HCT116 (cell line): ENCODE results near the gene ZNF202. TPM values are rescaled to one million over a fixed set of nuclear protein-coding genes. Genes with fewer than 3 reads are reported as not detected.
A peak's percentile ranks its signal among the peaks of the same experiment; 100 is the strongest.

Experiments used
- ATAC-seq: fragments of 200-7000 bp; cut with Tn5 transposase; 2 replicates; pipeline ENCODE4 v1.9.1; 2020; ENCODE audit warnings: mild to moderate bottlenecking, moderate library complexity
- BruUV-seq: library from RNA; stranded (reverse); fragments of 400-500 nt; replicated peaks from 2 replicates; lab custom pipeline; 2021; lab: Mats Ljungman, UMichigan
- CTCF ChIA-PET: fragments of 300-600 bp; sonication (Branson Sonifier 250); formaldehyde crosslinking; loops from one replicate; lab custom pipeline; 2021; ENCODE audit warnings: antibody characterized with exemption; lab: Charles Lee
- POLR2A ChIA-PET: fragments of 300-600, 350-600 bp; sonication (Branson Sonifier 250); formaldehyde crosslinking; loops from one replicate; lab custom pipeline; 2021; ENCODE audit warnings: antibody characterized with exemption; lab: Charles Lee
- RAD21 ChIA-PET, 2 experiments: fragments of 300-600 bp; sonication (Branson Sonifier 250); formaldehyde crosslinking; loops; one replicate each; lab custom pipeline; 2023; ENCODE audit warnings: low total read pairs in 2 of 2; ENCODE audit not compliant: uncharacterized antibody in 2 of 2, unreplicated experiment in 2 of 2, low non-redundant PET in 1 of 2; lab: Charles Lee
- DNase-seq: peaks from one replicate; pipeline ENCODE4 v3.0.0-alpha.2; 2010; ENCODE audit warnings: low read depth, low spot score
- H2AFZ ChIP-seq: fragments of 200-600 bp; shearing (Covaris generic), sonication (generic); 2 replicates; pipeline ENCODE4 v1.6.1; 2017; ENCODE audit warnings: low read depth, mixed run types, mixed read lengths, antibody characterized with exemption, low read length; ENCODE audit not compliant: poor library complexity, severe bottlenecking
- H3K27ac ChIP-seq: 2 replicates; pipeline ENCODE4 v1.5.1; 2012; ENCODE audit warnings: low read depth, low read length
- H3K27me3 ChIP-seq: fragments of 200-600 bp; sonication (generic); 2 replicates; pipeline ENCODE4 v1.6.1; 2016; ENCODE audit warnings: mixed run types, low read length, mixed read lengths; ENCODE audit not compliant: insufficient read depth
- H3K36me3 ChIP-seq, 2 experiments: fragments of 200-500 bp in 1 of 2; fragments of 200-600 bp in 1 of 2; sonication (Bioruptor generic) in 1 of 2; sonication (generic) in 1 of 2; 2 replicates each; pipeline versions ENCODE4 v1.5.1 to v1.6.1; 2014 to 2016; ENCODE audit warnings: low read length in 2 of 2, inconsistent platforms in 1 of 2, mixed read lengths in 1 of 2, mixed run types in 1 of 2; ENCODE audit not compliant: insufficient read depth in 2 of 2, control insufficient read depth in 1 of 2
- H3K4me1 ChIP-seq, 2 experiments: fragments of 200-600 bp in 1 of 2; sonication (generic) in 1 of 2; 2 replicates each; pipeline versions ENCODE4 v1.5.1 to v1.6.1; 2012 to 2017; ENCODE audit warnings: low read length in 2 of 2, inconsistent platforms in 1 of 2, mild to moderate bottlenecking in 1 of 2, mixed read lengths in 1 of 2, mixed run types in 1 of 2, moderate library complexity in 1 of 2; ENCODE audit not compliant: insufficient read depth in 2 of 2, control insufficient read depth in 1 of 2
- H3K4me2 ChIP-seq: fragments of 200-600 bp; sonication (generic); 2 replicates; pipeline ENCODE4 v1.6.1; 2017; ENCODE audit warnings: mixed run types, low read length, mixed read lengths
- H3K4me3 ChIP-seq, 2 experiments: fragments of 200-600 bp in 1 of 2; sonication (generic) in 1 of 2; replicated peaks in 1 of 2; 2 replicates each; pipeline ENCODE4 v1.5.1; 2011 to 2016; ENCODE audit warnings: low read length in 2 of 2, control low read depth in 1 of 2, low read depth in 1 of 2, mild to moderate bottlenecking in 1 of 2, mixed read lengths in 1 of 2, mixed run types in 1 of 2
- H3K79me2 ChIP-seq: fragments of 200-600 bp; sonication (generic); 2 replicates; pipeline ENCODE4 v1.6.1; 2017; ENCODE audit warnings: mild to moderate bottlenecking, mixed run types, low read length, moderate library complexity, mixed read lengths; ENCODE audit not compliant: insufficient read depth
- H3K9ac ChIP-seq: fragments of 200-600 bp; sonication (generic); 2 replicates; pipeline ENCODE4 v1.6.1; 2016; ENCODE audit warnings: low read length, mixed read lengths
- H3K9me2 ChIP-seq: fragments of 200-600 bp; sonication (generic), shearing (Covaris generic); 2 replicates; pipeline ENCODE4 v1.6.1; 2017; ENCODE audit warnings: mixed run types, mild to moderate bottlenecking, moderate library complexity; ENCODE audit not compliant: insufficient read depth
- H3K9me3 ChIP-seq, 2 experiments: fragments of 200-500 bp in 1 of 2; fragments of 200-600 bp in 1 of 2; sonication (Bioruptor generic) in 1 of 2; sonication (generic) in 1 of 2; 2 replicates each; pipeline ENCODE4 v1.6.1; 2014 to 2017; ENCODE audit warnings: low read length in 2 of 2, mixed read lengths in 2 of 2, inconsistent platforms in 1 of 2, low read depth in 1 of 2, mild to moderate bottlenecking in 1 of 2, mixed run types in 1 of 2, moderate library complexity in 1 of 2; ENCODE audit not compliant: control insufficient read depth in 1 of 2, insufficient read depth in 1 of 2
- H4K20me1 ChIP-seq: fragments of 200-600 bp; sonication (generic), shearing (Covaris generic); 2 replicates; pipeline ENCODE4 v1.6.1; 2017; ENCODE audit warnings: mixed run types, mild to moderate bottlenecking, moderate library complexity; ENCODE audit not compliant: insufficient read depth
- ELF1 ChIP-seq: IDR thresholded peaks from 2 replicates; pipeline ENCODE4 v1.6.1; 2012; ENCODE audit warnings: low read depth, borderline replicate concordance
- EZH2 ChIP-seq: fragments of 200-600 bp; sonication (generic); IDR thresholded peaks from 2 replicates; pipeline ENCODE4 v1.6.1; 2017; ENCODE audit warnings: antibody characterized with exemption, mixed run types
- POLR2A ChIP-seq: IDR thresholded peaks from 2 replicates; pipeline ENCODE4 v1.7.0; 2011; ENCODE audit warnings: borderline replicate concordance; ENCODE audit not compliant: insufficient read depth, insufficient read length; ENCODE audit errors: extremely low read depth
- POLR2AphosphoS5 ChIP-seq: IDR thresholded peaks from 2 replicates; pipeline ENCODE4 v1.6.1; 2011; ENCODE audit warnings: mild to moderate bottlenecking, low read depth, low read length, moderate library complexity
- RAD21 ChIP-seq: IDR thresholded peaks from 2 replicates; pipeline ENCODE4 v1.6.1; 2012; ENCODE audit warnings: low read depth, mild to moderate bottlenecking
- SP1 ChIP-seq: IDR thresholded peaks from 2 replicates; pipeline ENCODE4 v1.6.1; 2012; ENCODE audit warnings: low read depth
- YY1 ChIP-seq: IDR thresholded peaks from 2 replicates; pipeline ENCODE4 v1.6.1; 2011; ENCODE audit warnings: low read length, low read depth, moderate library complexity, mild to moderate bottlenecking; ENCODE audit not compliant: insufficient replicate concordance; ENCODE audit errors: extremely low read depth
- ZNF274 ChIP-seq: fragments of 200-500 bp; sonication (Bioruptor generic); IDR thresholded peaks from 2 replicates; pipeline ENCODE4 v1.6.1; 2014; ENCODE audit warnings: mild to moderate bottlenecking, low read depth, low read length, inconsistent platforms
- intact Hi-C: fragments of 100-400 bp; cut with micrococcal nuclease; formaldehyde crosslinking; loops from 2 replicates; pipeline ENCODE4 v1.10.0; 2022
- total RNA-seq: library from RNA; stranded (reverse); gene quantifications from one replicate; pipeline ENCODE4 v1.2.1, GENCODE V29; 2021; ENCODE audit not compliant: unreplicated experiment

Gene ZNF202
- total RNA-seq, 1 experiment from 2014 or later, result 16.9 TPM

GRCh38 chr11:123740787-123741158 lies 687 bp downstream of the ZNF202 start:
- no peak for TF ChIP-seq ZNF274
- H3K9me3 ChIP-seq, result no peaks in the 10 kb centered on the region
- ChIA-PET RAD21 (no interaction called here), POLR2A (no interaction called here), CTCF (no interaction called here)
- peak overlapping the region; percentile 73 to 96 for H3K4me3 ChIP-seq
- ATAC-seq (peak; percentile 6), DNase-seq (no peak)
- no peaks in the 10 kb centered on the region for H4K20me1 ChIP-seq
- peaks cover 8 to 18% of the 10 kb centered on the region in 2 experiments for H3K36me3 ChIP-seq
- H3K9ac ChIP-seq, result peak overlapping the region; percentile 76
- H3K27ac ChIP-seq, result peak overlapping the region; percentile 60
- intact Hi-C loops, result no loop called here
- BruUV-seq, result no TSS peak
- 0 out of 2 replicates have a peak, but pooled peaks cover under 1% of the 10 kb centered on the region for H3K27me3 ChIP-seq
- H3K4me1 ChIP-seq, result peaks cover 3 to 15% of the 10 kb centered on the region in 2 experiments; a peak in 3 of 4 replicates
- H3K4me2 ChIP-seq, result peak overlapping the region; percentile 84
- peaks cover 57% of the 10 kb centered on the region for H3K79me2 ChIP-seq
- H3K9me2 ChIP-seq, result no peaks in the 10 kb centered on the region
- no peak overlapping the region for H2AFZ ChIP-seq

GRCh38 chr11:123738374-123738773 lies 3.1 kb downstream of the ZNF202 start:
- H3K4me2 ChIP-seq, result no peak overlapping the region
- no peak overlapping the region for H3K4me3 ChIP-seq
- ChIA-PET CTCF (no interaction called here), POLR2A (no interaction called here), RAD21 (no interaction called here)
- BruUV-seq, result no TSS peak
- H3K9me3 ChIP-seq, result no peaks in the 10 kb centered on the region
- H4K20me1 ChIP-seq, result 0 out of 2 replicates have a peak, but pooled peaks cover 6% of the 10 kb centered on the region
- intact Hi-C loops, result no loop called here
- TF ChIP-seq EZH2 (no peak), SP1 (no peak), YY1 (no peak), POLR2AphosphoS5 (no peak), POLR2A (no peak), ELF1 (no peak), RAD21 (no peak)
- no peak overlapping the region for H2AFZ ChIP-seq
- DNase-seq, result no peak
- H3K9me2 ChIP-seq, result no peaks in the 10 kb centered on the region
- H3K79me2 ChIP-seq, result peaks cover 80% of the 10 kb centered on the region
- H3K36me3 ChIP-seq, result peaks cover 10 to 18% of the 10 kb centered on the region in 2 experiments
- H3K27me3 ChIP-seq, result no peaks in the 10 kb centered on the region
- H3K4me1 ChIP-seq, result peaks cover 3 to 15% of the 10 kb centered on the region in 2 experiments; a peak in 3 of 4 replicates
- H3K9ac ChIP-seq, result no peak overlapping the region
- no peak overlapping the region for H3K27ac ChIP-seq
- no peak for ATAC-seq
